ENCODE data around the gene MAN1C1.

Gene MAN1C1

GRCh38 chr1:25710583-25711347, 94.2 kb downstream of the MAN1C1 start:
- Mint-ChIP-seq H3K27me3 (ENCODE audit: low read depth) (peaks cover 14% of the 10 kb centered on the region), H3K4me1 (ENCODE audit: low read depth) (peaks cover 12% of the 10 kb centered on the region), H3K9me3 (no peaks in the 10 kb centered on the region), H3K4me3 (no peak overlapping the region), H3K36me3 (ENCODE audit: low read depth) (no peaks in the 10 kb centered on the region), H3K27ac (no peak overlapping the region)
- no peak for DNase-seq (ENCODE audit: low spot score)

GRCh38 chr1:25711555-25712298, 95.1 kb downstream of the MAN1C1 start:
- Mint-ChIP-seq H3K9me3 (no peaks in the 10 kb centered on the region), H3K4me3 (no peak overlapping the region), H3K27me3 (ENCODE audit: low read depth) (peaks cover 13% of the 10 kb centered on the region), H3K4me1 (ENCODE audit: low read depth) (peaks cover 12% of the 10 kb centered on the region), H3K27ac (no peak overlapping the region), H3K36me3 (ENCODE audit: low read depth) (no peaks in the 10 kb centered on the region)
- no peak for DNase-seq (ENCODE audit: low spot score)

- DNase-seq (ENCODE audit: low spot score): no peak
- Mint-ChIP-seq H3K4me1 (ENCODE audit: low read depth) (peaks cover 12% of the 10 kb centered on the region), H3K27me3 (ENCODE audit: low read depth) (peaks cover 10% of the 10 kb centered on the region), H3K27ac (no peak overlapping the region), H3K9me3 (no peaks in the 10 kb centered on the region), H3K36me3 (ENCODE audit: low read depth) (no peaks in the 10 kb centered on the region), H3K4me3 (no peak overlapping the region)
Observed at GRCh38 chr1:25712299-25712970, 95.8 kb downstream of the MAN1C1 start.

- no peaks in the 10 kb centered on the region for H3K36me3 Mint-ChIP-seq (ENCODE audit: low read depth)
- H3K27me3 Mint-ChIP-seq (ENCODE audit: low read depth): peaks cover 16% of the 10 kb centered on the region
- H3K9me3 Mint-ChIP-seq: peaks cover 10% of the 10 kb centered on the region
- H3K4me3 Mint-ChIP-seq: no peak overlapping the region
- peaks cover 9% of the 10 kb centered on the region for H3K4me1 Mint-ChIP-seq (ENCODE audit: low read depth)
- DNase-seq (ENCODE audit: low spot score): no peak
- H3K27ac Mint-ChIP-seq: no peak overlapping the region
Observed at GRCh38 chr1:25713961-25714360, 97.4 kb downstream of the MAN1C1 start.

- Mint-ChIP-seq H3K4me3 (no peak overlapping the region), H3K27ac (no peak overlapping the region), H3K4me1 (ENCODE audit: low read depth) (peaks cover 9% of the 10 kb centered on the region), H3K36me3 (ENCODE audit: low read depth) (no peaks in the 10 kb centered on the region), H3K27me3 (ENCODE audit: low read depth) (peaks cover 16% of the 10 kb centered on the region), H3K9me3 (peaks cover 10% of the 10 kb centered on the region)
- no peak for DNase-seq (ENCODE audit: low spot score)
Observed at GRCh38 chr1:25714372-25714931, 97.9 kb downstream of the MAN1C1 start.

- peaks cover 9% of the 10 kb centered on the region for H3K4me1 Mint-ChIP-seq (ENCODE audit: low read depth)
- H3K27ac Mint-ChIP-seq: no peak overlapping the region
- peaks cover 10% of the 10 kb centered on the region for H3K9me3 Mint-ChIP-seq
- H3K4me3 Mint-ChIP-seq: no peak overlapping the region
- H3K36me3 Mint-ChIP-seq (ENCODE audit: low read depth): no peaks in the 10 kb centered on the region
- no peak for DNase-seq (ENCODE audit: low spot score)
- H3K27me3 Mint-ChIP-seq (ENCODE audit: low read depth): peaks cover 20% of the 10 kb centered on the region
Observed at GRCh38 chr1:25715888-25716287, 99.3 kb downstream of the MAN1C1 start.

GRCh38 chr1:25716320-25716719, 99.7 kb downstream of the MAN1C1 start:
- Mint-ChIP-seq H3K27me3 (ENCODE audit: low read depth) (peaks cover 23% of the 10 kb centered on the region), H3K4me1 (ENCODE audit: low read depth) (peaks cover 6% of the 10 kb centered on the region), H3K27ac (no peak overlapping the region), H3K36me3 (ENCODE audit: low read depth) (no peaks in the 10 kb centered on the region), H3K9me3 (peaks cover 10% of the 10 kb centered on the region), H3K4me3 (no peak overlapping the region)
- DNase-seq (ENCODE audit: low spot score): no peak

- H3K4me3 Mint-ChIP-seq: no peak overlapping the region
- peaks cover 45% of the 10 kb centered on the region for H3K27me3 Mint-ChIP-seq (ENCODE audit: low read depth)
- H3K4me1 Mint-ChIP-seq (ENCODE audit: low read depth): peaks cover 3% of the 10 kb centered on the region
- no peak overlapping the region for H3K27ac Mint-ChIP-seq
- no peaks in the 10 kb centered on the region for H3K36me3 Mint-ChIP-seq (ENCODE audit: low read depth)
- no peak for DNase-seq (ENCODE audit: low spot score)
- H3K9me3 Mint-ChIP-seq: peaks cover 10% of the 10 kb centered on the region
Observed at GRCh38 chr1:25718732-25719131, 102.1 kb downstream of the MAN1C1 start.

- Mint-ChIP-seq H3K4me3 (no peak overlapping the region), H3K9me3 (peaks cover 10% of the 10 kb centered on the region), H3K27ac (no peak overlapping the region), H3K27me3 (ENCODE audit: low read depth) (peaks cover 52% of the 10 kb centered on the region), H3K36me3 (ENCODE audit: low read depth) (no peaks in the 10 kb centered on the region), H3K4me1 (ENCODE audit: low read depth) (peaks cover 3% of the 10 kb centered on the region)
- DNase-seq (ENCODE audit: low spot score): no peak
Observed at GRCh38 chr1:25720624-25721023, 104.0 kb downstream of the MAN1C1 start.

- no peak for DNase-seq (ENCODE audit: low spot score)
- Mint-ChIP-seq H3K4me3 (no peak overlapping the region), H3K4me1 (ENCODE audit: low read depth) (peaks cover 3% of the 10 kb centered on the region), H3K27me3 (ENCODE audit: low read depth) (peaks cover 56% of the 10 kb centered on the region), H3K9me3 (peaks cover 3% of the 10 kb centered on the region), H3K27ac (no peak overlapping the region), H3K36me3 (ENCODE audit: low read depth) (no peaks in the 10 kb centered on the region)
Observed at GRCh38 chr1:25723250-25723880, 106.8 kb downstream of the MAN1C1 start.

GRCh38 chr1:25724201-25724600, 107.6 kb downstream of the MAN1C1 start:
- Mint-ChIP-seq H3K27me3 (ENCODE audit: low read depth) (peaks cover 61% of the 10 kb centered on the region), H3K9me3 (no peaks in the 10 kb centered on the region), H3K27ac (no peak overlapping the region), H3K4me3 (no peak overlapping the region), H3K36me3 (ENCODE audit: low read depth) (no peaks in the 10 kb centered on the region), H3K4me1 (ENCODE audit: low read depth) (peaks cover 3% of the 10 kb centered on the region)
- DNase-seq (ENCODE audit: low spot score): no peak

- Mint-ChIP-seq H3K36me3 (ENCODE audit: low read depth) (no peaks in the 10 kb centered on the region), H3K27me3 (ENCODE audit: low read depth) (peaks cover 65% of the 10 kb centered on the region), H3K27ac (no peak overlapping the region), H3K9me3 (no peaks in the 10 kb centered on the region), H3K4me1 (ENCODE audit: low read depth) (peaks cover 3% of the 10 kb centered on the region), H3K4me3 (no peak overlapping the region)
- no peak for DNase-seq (ENCODE audit: low spot score)
Observed at GRCh38 chr1:25724966-25725365, 108.4 kb downstream of the MAN1C1 start.

- DNase-seq (ENCODE audit: low spot score): no peak
- Mint-ChIP-seq H3K4me1 (ENCODE audit: low read depth) (peaks cover 3% of the 10 kb centered on the region), H3K27ac (no peak overlapping the region), H3K27me3 (ENCODE audit: low read depth) (peaks cover 66% of the 10 kb centered on the region), H3K9me3 (no peaks in the 10 kb centered on the region), H3K4me3 (no peak overlapping the region), H3K36me3 (ENCODE audit: low read depth) (no peaks in the 10 kb centered on the region)
Observed at GRCh38 chr1:25725482-25725881, 108.9 kb downstream of the MAN1C1 start.
